HepG2 (cell line): ENCODE data around the gene FEM1B. TPM values are rescaled to one million over a fixed set of nuclear protein-coding genes. Genes with fewer than 3 reads are reported as not detected.

Experiments used
- JDP2 ChIP-seq: sonication (generic); formaldehyde crosslinking; IDR thresholded peaks from 2 replicates; pipeline ENCODE4 v1.8.1; 2022; ENCODE audit warnings: missing genetic modification reagents, borderline replicate concordance
- MLLT10 ChIP-seq: sonication (generic); formaldehyde crosslinking; IDR thresholded peaks from 2 replicates; pipeline ENCODE4 v1.4.0; 2020; ENCODE audit warnings: missing genetic modification reagents
- PBX3 ChIP-seq: sonication (generic); formaldehyde crosslinking; IDR thresholded peaks from 2 replicates; pipeline ENCODE4 v1.8.1; 2023; ENCODE audit warnings: missing genetic modification reagents, inconsistent platforms, borderline replicate concordance
- RAD21 ChIP-seq: fragments of 450-650 bp; formaldehyde crosslinking; IDR thresholded peaks from 2 replicates; pipeline ENCODE4 v1.5.0; 2020; ENCODE audit warnings: mild to moderate bottlenecking
- SMAD9 ChIP-seq: sonication (generic); formaldehyde crosslinking; IDR thresholded peaks from 2 replicates; pipeline ENCODE4 v1.5.1; 2020; ENCODE audit warnings: mild to moderate bottlenecking, missing genetic modification reagents
- SOX13 ChIP-seq, 3 experiments: fragments of 450-650 bp in 1 of 3; sonication (generic) in 1 of 3; formaldehyde crosslinking in 1 of 3; IDR thresholded peaks in 2 of 3; conservative IDR thresholded peaks in 1 of 3; 2 replicates each; pipeline versions ENCODE4 v1.5.0 to v1.6.1; 2016 to 2020; ENCODE audit warnings: antibody characterized with exemption in 1 of 3, mild to moderate bottlenecking in 1 of 3, missing compliant biosample characterization in 1 of 3, missing genetic modification reagents in 1 of 3, moderate library complexity in 1 of 3
- TERF1 ChIP-seq: sonication (generic); formaldehyde crosslinking; IDR thresholded peaks from 2 replicates; pipeline ENCODE4 v1.8.0; 2022; ENCODE audit warnings: mild to moderate bottlenecking, missing genetic modification reagents, moderate library complexity
- ZFP36 ChIP-seq: fragments of 150-350 bp; IDR thresholded peaks from 2 replicates; pipeline ENCODE4 v1.6.1; 2018; ENCODE audit warnings: borderline replicate concordance, low read length, low read depth; ENCODE audit not compliant: partially characterized antibody
- ZNF260 ChIP-seq: sonication (generic); formaldehyde crosslinking; IDR thresholded peaks from 2 replicates; pipeline ENCODE4 v1.4.0; 2020; ENCODE audit warnings: missing genetic modification reagents, low read depth, mild to moderate bottlenecking, borderline replicate concordance
- ZNF280D ChIP-seq: sonication (generic); formaldehyde crosslinking; IDR thresholded peaks from 2 replicates; pipeline ENCODE4 v1.5.1; 2020; ENCODE audit warnings: mild to moderate bottlenecking, missing genetic modification reagents
- ZNF530 ChIP-seq: sonication (generic); formaldehyde crosslinking; IDR thresholded peaks from 2 replicates; pipeline ENCODE4 v1.5.0; 2020; ENCODE audit warnings: low read depth, mild to moderate bottlenecking, missing genetic modification reagents
- ZNF609 ChIP-seq: sonication (generic); formaldehyde crosslinking; IDR thresholded peaks from 2 replicates; pipeline ENCODE4 v1.4.0; 2020; ENCODE audit warnings: mild to moderate bottlenecking, missing genetic modification reagents, borderline replicate concordance
- ZNF704 ChIP-seq: sonication (generic); formaldehyde crosslinking; IDR thresholded peaks from 2 replicates; pipeline ENCODE4 v1.8.1; 2023; ENCODE audit warnings: mild to moderate bottlenecking, inconsistent platforms, moderate library complexity, missing genetic modification reagents, borderline replicate concordance
- ZNF749 ChIP-seq: sonication (generic); formaldehyde crosslinking; IDR thresholded peaks from 2 replicates; pipeline ENCODE4 v1.8.0; 2022; ENCODE audit warnings: mild to moderate bottlenecking, missing genetic modification reagents, moderate library complexity, borderline replicate concordance
- ZSCAN12 ChIP-seq: sonication (generic); formaldehyde crosslinking; IDR thresholded peaks from 2 replicates; pipeline ENCODE4 v1.9.0; 2021; ENCODE audit warnings: mild to moderate bottlenecking, missing genetic modification reagents
- polyA plus RNA-seq, 8 experiments: library from polyadenylated mRNA; depleted of rRNA in 3 of 8; stranded (reverse) in 7 of 8; unstranded in 1 of 8; fragments of >200 nt; fragmentation: Illumina TruSeq in 4 of 8; extraction: Trizol in 4 of 8; gene quantifications; 2 replicates each; pipeline versions ENCODE4 v1.2.1 to v1.2.3, GENCODE V29; 2011 to 2016; ENCODE audit warnings: low read depth in 4 of 8, missing spikeins in 1 of 8, mixed read lengths in 1 of 8; ENCODE audit not compliant: insufficient read depth in 1 of 8
- total RNA-seq, 5 experiments: library from RNA; depleted of rRNA; stranded (reverse); fragments of >200 nt; fragmentation: Illumina TruSeq; extraction: Trizol; gene quantifications; 2 replicates each; pipeline ENCODE4 v1.2.3, GENCODE V29; 2016; ENCODE audit warnings: low read depth in 1 of 5

Gene FEM1B
- total and polyA plus RNA-seq, 2 of the 13 experiments (the other 11 are each of a cell fraction or from before 2014, with no cell fraction given) = 38.1 to 40.0 TPM

GRCh38 chr15:68300115-68300940 is 22.8 kb downstream of the FEM1B start (continued):
- TF ChIP-seq ZSCAN12 (CRISPR knock-in tag) (no peak), ZNF609 (CRISPR knock-in tag) (peak; percentile 43; the same call in 1 of the 2 replicates), ZNF530 (CRISPR knock-in tag) (no peak), ZNF280D (no peak), MLLT10 (CRISPR knock-in tag) (no peak), PBX3 (CRISPR knock-in tag) (no peak), ZNF749 (CRISPR knock-in tag) (no peak), ZNF704 (CRISPR knock-in tag) (no peak), ZNF260 (no peak), SOX13 (IDR thresholded peaks at IDR 0.05) (no peak), SOX13 (CRISPR knock-in tag; conservative IDR thresholded peaks at IDR 0.05 in 1 of 2, IDR thresholded peaks at IDR 0.05 in 1 of 2) (peak in 1 of 2 experiments; percentile 69; a peak in 1 of 4 replicates), TERF1 (no peak), RAD21 (CRISPR knock-in tag) (no peak), SMAD9 (CRISPR knock-in tag) (no peak), ZFP36 (no peak), JDP2 (CRISPR knock-in tag) (no peak)
